Activated CD8-positive, alpha-beta memory T cell treated with anti-CD3 and anti-CD28 coated beads, Interleukin-2, amount 50 U/mL, for 1 hour (primary cell): ENCODE measurements around the gene CLDN7.

ENCODE experiments used
- DNase-seq: peaks from one replicate; pipeline ENCODE4 v3.0.0-alpha.2; 2020; ENCODE audit errors: extremely low read depth

CLDN7 gene

GRCh38 chr17:7219812-7220592 is 42.3 kb downstream of the CLDN7 start, which contains the start of the genes ACADVL and DLG4:
ACADVL (plus strand) TSS chr17:7219938; CDS start chr17:7219985, 47 bp downstream.
DLG4 (minus strand) TSS chr17:7219836.
- DNase-seq, result peak; percentile 55

GRCh38 chr17:7219229-7219811 is 43.0 kb downstream of the CLDN7 start:
- DNase-seq, result no peak

- no peak for DNase-seq
Observed at GRCh38 chr17:7218758-7219157, 43.5 kb downstream of the CLDN7 start.

- no peak for DNase-seq
Observed at GRCh38 chr17:7218166-7218565, 44.1 kb downstream of the CLDN7 start.

GRCh38 chr17:7217113-7217987 is 44.9 kb downstream of the CLDN7 start:
- DNase-seq, result no peak

GRCh38 chr17:7216242-7217112 is 45.8 kb downstream of the CLDN7 start:
- no peak for DNase-seq

GRCh38 chr17:7215652-7216180 is 46.6 kb downstream of the CLDN7 start:
- no peak for DNase-seq

GRCh38 chr17:7215136-7215638 is 47.1 kb downstream of the CLDN7 start:
- DNase-seq, result no peak

GRCh38 chr17:7214300-7215135 is 47.8 kb downstream of the CLDN7 start:
- DNase-seq, result peak; percentile 100

- DNase-seq, result peak; percentile 81
Observed at GRCh38 chr17:7213895-7214299, 48.4 kb downstream of the CLDN7 start.

GRCh38 chr17:7211491-7212273 is 50.6 kb downstream of the CLDN7 start:
- DNase-seq, result no peak
